Mesothelial cell of epicardium (in vitro differentiated cells): ENCODE results near the gene HIVEP3. TPM values are rescaled to one million over a fixed set of nuclear protein-coding genes. Genes with fewer than 3 reads are reported as not detected.

Source experiments
- DNase-seq, 2 experiments: peaks; one replicate each; pipeline ENCODE4 v3.0.0; 2021; ENCODE audit warnings: low spot score in 2 of 2; ENCODE audit not compliant: unreplicated experiment in 2 of 2
- H3K27ac Mint-ChIP-seq: 2 replicates; pipeline ENCODE4 v1.8.0; 2021; ENCODE audit warnings: mixed read lengths
- H3K27me3 Mint-ChIP-seq: 2 replicates; pipeline ENCODE4 v1.8.0; 2021; ENCODE audit warnings: low read depth, mixed read lengths
- H3K36me3 Mint-ChIP-seq: 2 replicates; pipeline ENCODE4 v1.8.0; 2021; ENCODE audit warnings: mixed read lengths
- H3K4me1 Mint-ChIP-seq: 2 replicates; pipeline ENCODE4 v1.8.0; 2021; ENCODE audit warnings: mixed read lengths
- H3K4me3 Mint-ChIP-seq: 2 replicates; pipeline ENCODE4 v1.8.0; 2021; ENCODE audit warnings: mild to moderate bottlenecking, moderate library complexity, mixed read lengths
- H3K9me3 Mint-ChIP-seq: 2 replicates; pipeline ENCODE4 v1.8.0; 2021; ENCODE audit warnings: mixed read lengths
- total RNA-seq: library from RNA; stranded (reverse); gene quantifications from 3 replicates; pipeline ENCODE4 v1.2.1, GENCODE V29; 2021
- TF ChIP-seq, protein P1 (sequence below): fragments of 200-600 bp; sonication (generic); IDR thresholded peaks from one replicate; pipeline ENCODE4 v1.5.0; 2021; ENCODE audit warnings: antibody characterized with exemption; ENCODE audit not compliant: unreplicated experiment

Gene HIVEP3
- total RNA-seq, 1 donor from 2014 or later: 8.9 TPM

DNA sequence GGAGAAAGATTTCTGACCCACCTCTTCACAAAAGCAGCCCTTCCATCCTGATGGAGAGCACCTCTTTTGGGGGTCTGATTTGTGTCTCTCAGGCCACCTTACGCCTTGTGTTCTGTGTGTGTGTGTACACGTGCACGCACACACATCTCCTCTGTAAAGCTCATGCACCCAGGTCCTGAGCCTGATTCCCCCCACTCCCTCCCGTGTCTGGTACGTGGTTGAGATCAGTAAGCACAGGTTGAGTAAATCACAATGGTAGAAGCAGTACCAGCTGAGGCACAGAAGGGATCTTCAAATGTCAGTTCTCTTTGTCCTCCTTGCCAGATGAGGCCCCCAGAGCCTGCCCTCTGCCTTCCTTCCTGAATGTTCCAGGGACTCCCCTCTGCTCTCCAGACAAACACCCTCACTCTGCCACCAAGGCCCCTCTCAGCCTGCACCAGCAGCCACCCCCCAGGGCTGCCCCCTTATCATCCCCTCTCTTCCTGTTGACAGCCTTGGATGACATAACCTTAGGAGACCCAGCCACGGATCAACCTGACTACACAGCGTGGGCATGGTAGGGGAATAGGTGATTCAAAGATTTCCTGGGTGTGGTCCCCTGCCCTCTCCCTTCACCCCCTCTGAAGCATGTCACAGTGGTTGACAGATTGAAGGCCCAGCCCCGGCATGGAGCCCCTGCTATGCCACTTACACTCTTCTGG is 112.8 kb downstream of the HIVEP3 start:
- H3K4me1 Mint-ChIP-seq: no peaks in the 10 kb centered on the region

DNA sequence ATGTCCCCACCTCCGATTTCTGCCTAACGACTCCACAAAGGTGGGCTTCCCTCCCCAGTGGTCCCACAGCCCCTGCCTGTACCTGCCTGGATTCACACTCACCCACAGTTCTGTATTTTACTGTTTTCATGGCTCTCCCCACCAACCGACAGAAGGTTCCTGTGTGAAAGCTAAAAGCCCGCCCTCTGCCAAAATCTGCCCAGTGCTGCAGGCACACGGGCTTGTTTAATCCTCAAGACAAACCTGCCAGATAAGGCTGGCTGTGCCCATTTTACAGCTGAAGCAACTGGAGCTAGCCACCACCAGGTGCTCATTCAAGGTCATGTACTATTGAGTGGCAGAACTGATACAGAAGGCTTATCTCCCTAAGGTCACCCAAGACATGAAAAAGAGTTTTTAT is 114.5 kb downstream of the HIVEP3 start:
- Mint-ChIP-seq H3K36me3 (no peaks in the 10 kb centered on the region), H3K27me3 (peaks cover 2% of the 10 kb centered on the region)

More for the DNA sequence above, 112.8 kb downstream of the HIVEP3 start:
- no peak overlapping the region for H3K4me3 Mint-ChIP-seq
- no peak for DNase-seq
- no peak overlapping the region for H3K27ac Mint-ChIP-seq
- H3K27me3 Mint-ChIP-seq: peaks cover 2% of the 10 kb centered on the region
- TF ChIP-seq, protein P1, sequence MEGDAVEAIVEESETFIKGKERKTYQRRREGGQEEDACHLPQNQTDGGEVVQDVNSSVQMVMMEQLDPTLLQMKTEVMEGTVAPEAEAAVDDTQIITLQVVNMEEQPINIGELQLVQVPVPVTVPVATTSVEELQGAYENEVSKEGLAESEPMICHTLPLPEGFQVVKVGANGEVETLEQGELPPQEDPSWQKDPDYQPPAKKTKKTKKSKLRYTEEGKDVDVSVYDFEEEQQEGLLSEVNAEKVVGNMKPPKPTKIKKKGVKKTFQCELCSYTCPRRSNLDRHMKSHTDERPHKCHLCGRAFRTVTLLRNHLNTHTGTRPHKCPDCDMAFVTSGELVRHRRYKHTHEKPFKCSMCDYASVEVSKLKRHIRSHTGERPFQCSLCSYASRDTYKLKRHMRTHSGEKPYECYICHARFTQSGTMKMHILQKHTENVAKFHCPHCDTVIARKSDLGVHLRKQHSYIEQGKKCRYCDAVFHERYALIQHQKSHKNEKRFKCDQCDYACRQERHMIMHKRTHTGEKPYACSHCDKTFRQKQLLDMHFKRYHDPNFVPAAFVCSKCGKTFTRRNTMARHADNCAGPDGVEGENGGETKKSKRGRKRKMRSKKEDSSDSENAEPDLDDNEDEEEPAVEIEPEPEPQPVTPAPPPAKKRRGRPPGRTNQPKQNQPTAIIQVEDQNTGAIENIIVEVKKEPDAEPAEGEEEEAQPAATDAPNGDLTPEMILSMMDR: no peak
- no peaks in the 10 kb centered on the region for H3K36me3 Mint-ChIP-seq
- no peaks in the 10 kb centered on the region for H3K9me3 Mint-ChIP-seq

GRCh38 chr1:41803656-41804055 is 115.1 kb downstream of the HIVEP3 start:
- H3K36me3 Mint-ChIP-seq: no peaks in the 10 kb centered on the region

More for the DNA sequence above, 114.5 kb downstream of the HIVEP3 start:
- peaks cover 4% of the 10 kb centered on the region for H3K9me3 Mint-ChIP-seq
- no peaks in the 10 kb centered on the region for H3K4me1 Mint-ChIP-seq
- no peak for DNase-seq
- no peak overlapping the region for H3K27ac Mint-ChIP-seq
- no peak overlapping the region for H3K4me3 Mint-ChIP-seq
- TF ChIP-seq, protein P1: no peak

GRCh38 chr1:41802532-41803501 is 115.9 kb downstream of the HIVEP3 start:
- TF ChIP-seq, protein P1: no peak
- Mint-ChIP-seq H3K27ac (no peak overlapping the region), H3K27me3 (peaks cover 2% of the 10 kb centered on the region), H3K9me3 (peaks cover 7% of the 10 kb centered on the region), H3K36me3 (no peaks in the 10 kb centered on the region), H3K4me1 (no peaks in the 10 kb centered on the region), H3K4me3 (no peak overlapping the region)
- no peak for DNase-seq

More at GRCh38 chr1:41803656-41804055, 115.1 kb downstream of the HIVEP3 start:
- TF ChIP-seq, protein P1: no peak
- Mint-ChIP-seq H3K27ac (no peak overlapping the region), H3K4me3 (no peak overlapping the region), H3K9me3 (peaks cover 7% of the 10 kb centered on the region), H3K27me3 (peaks cover 2% of the 10 kb centered on the region), H3K4me1 (no peaks in the 10 kb centered on the region)
- no peak for DNase-seq

DNA sequence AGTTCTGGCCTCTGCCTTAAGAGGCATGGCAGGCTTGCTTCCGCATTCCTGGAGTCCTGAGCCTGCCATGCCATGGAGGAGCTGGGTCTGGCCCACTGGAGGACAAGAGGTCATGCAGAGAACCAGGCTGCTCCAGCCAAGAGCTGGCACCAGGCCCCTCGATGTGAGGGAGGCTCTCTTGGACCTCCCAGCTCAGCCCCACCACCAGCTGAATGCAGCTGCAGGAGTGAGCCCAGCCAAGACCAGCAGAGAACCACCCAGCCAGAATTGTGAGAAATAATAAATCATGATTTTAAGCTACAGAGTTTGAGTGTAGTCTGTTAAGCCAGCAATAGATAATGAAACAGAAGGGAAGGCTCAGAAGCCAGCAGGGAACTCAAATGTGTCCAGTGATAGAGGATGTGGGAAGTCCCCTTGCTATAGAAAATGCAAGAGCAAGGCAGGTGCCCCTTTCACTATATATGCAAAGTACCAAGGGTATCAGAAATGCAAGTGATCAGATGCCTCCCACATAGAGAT is 118.4 kb downstream of the HIVEP3 start:
- TF ChIP-seq, protein P1: no peak
- Mint-ChIP-seq H3K9me3 (peaks cover 7% of the 10 kb centered on the region), H3K27me3 (peaks cover 2% of the 10 kb centered on the region), H3K4me1 (no peaks in the 10 kb centered on the region), H3K36me3 (no peaks in the 10 kb centered on the region), H3K27ac (no peak overlapping the region), H3K4me3 (no peak overlapping the region)
- DNase-seq: no peak
